Medulla oblongata (tissue), 1 donor: ENCODE data around the gene MYO3B.

ENCODE experiments used
- DNase-seq: peaks from one replicate; pipeline ENCODE4 v3.0.0-alpha.2; 2015; ENCODE audit errors: extremely low spot score

Gene MYO3B

DNA sequence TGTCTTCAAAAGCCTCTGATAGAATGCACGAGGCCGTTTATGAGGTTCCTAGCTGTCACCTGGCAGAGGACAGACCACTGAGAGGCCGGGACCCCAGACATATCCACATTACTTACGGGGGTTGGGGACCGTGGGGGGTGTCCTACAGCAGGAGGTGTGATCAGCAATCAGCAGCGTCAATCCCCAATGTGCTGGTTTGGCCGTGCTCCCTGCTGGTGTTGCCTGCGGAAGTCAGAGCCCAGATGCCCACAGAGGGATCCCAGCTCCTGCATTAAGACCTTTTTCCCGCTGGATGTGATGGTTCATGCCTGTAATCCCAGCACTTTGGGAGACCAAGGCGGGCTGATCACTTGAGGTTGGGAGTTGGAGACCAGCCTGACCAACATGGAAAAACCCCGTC lies 516.4 kb downstream of the MYO3B start:
- no peak for DNase-seq

DNA sequence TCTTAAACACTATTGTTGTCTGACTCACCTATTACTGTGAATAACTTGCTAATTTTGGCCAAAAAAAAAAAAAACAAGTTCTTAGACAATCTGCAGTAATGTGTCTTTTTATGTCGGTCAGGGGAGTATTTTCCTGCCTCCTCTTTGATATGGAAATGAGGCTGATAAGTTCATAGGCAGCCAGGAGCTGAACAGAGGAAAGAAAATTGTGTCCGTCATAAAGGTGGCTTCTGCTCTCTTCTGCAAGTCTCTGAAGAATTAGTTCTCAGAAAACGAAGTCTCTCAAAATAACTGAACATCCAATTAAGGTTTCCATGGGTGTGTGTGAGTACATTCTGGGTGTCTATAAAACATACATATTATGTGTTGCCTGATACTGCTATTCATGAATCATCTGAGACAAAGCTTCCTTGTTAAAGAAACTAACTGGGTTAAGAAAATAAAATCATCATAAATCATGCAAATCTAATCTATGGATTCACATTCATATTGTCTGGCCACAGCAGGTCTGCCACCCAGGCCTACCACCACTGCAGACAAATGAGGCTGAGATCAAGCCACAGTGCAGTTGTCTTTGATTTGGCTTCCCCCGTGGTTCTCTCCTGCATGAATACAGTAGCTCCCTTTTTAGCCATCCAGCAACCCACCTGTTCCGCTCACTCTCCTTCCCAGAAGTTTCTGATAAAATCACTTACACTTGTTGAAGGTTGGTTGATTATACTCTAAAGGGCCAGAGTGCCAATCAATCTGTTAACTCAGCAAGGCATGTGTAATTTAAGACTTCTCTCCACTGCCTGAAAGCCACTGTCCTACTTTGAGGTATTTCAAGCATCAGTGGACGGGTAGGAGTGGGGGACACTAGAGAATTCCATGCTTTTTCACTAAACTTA lies 517.8 kb downstream of the MYO3B start:
- DNase-seq, result no peak

DNA sequence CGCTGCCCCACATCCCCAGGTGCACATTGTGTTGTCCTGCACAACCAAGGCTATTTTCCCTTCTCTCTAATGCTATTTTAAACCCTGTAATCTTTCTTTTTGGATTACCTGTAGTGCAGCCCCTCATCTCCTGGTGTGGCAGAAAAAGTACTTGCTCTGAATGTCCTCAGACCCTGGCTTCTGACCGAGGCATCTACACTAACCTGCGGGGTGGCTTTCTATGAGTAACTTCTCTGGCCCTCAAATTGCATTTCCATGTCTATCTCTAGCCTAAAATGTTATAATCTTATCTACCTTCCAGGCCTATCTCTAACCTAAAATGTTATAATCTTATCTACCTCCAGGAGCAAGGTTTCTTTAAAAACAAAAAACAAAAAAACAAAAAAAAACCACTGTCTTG lies 519.0 kb downstream of the MYO3B start:
- DNase-seq, result no peak

DNA sequence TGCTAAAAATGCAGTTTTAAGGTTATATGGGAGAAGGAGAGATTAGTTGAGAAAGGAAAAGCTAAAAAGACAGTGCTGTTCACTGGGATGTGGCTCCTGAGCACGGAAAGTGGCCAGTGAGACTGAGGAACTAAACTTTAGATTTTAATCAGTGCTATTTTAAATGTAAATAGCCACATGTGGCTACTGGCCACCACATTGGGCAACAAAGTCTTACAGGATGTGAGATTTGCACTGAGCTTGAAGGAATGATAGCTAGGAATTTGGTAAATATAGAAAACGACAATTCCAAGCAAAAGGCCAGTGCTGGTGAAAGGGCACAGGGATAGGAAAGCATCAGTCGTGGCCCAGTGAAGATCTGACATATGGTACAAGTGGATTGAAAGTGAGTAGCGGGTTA lies 523.1 kb downstream of the MYO3B start:
- DNase-seq, result no peak

DNA sequence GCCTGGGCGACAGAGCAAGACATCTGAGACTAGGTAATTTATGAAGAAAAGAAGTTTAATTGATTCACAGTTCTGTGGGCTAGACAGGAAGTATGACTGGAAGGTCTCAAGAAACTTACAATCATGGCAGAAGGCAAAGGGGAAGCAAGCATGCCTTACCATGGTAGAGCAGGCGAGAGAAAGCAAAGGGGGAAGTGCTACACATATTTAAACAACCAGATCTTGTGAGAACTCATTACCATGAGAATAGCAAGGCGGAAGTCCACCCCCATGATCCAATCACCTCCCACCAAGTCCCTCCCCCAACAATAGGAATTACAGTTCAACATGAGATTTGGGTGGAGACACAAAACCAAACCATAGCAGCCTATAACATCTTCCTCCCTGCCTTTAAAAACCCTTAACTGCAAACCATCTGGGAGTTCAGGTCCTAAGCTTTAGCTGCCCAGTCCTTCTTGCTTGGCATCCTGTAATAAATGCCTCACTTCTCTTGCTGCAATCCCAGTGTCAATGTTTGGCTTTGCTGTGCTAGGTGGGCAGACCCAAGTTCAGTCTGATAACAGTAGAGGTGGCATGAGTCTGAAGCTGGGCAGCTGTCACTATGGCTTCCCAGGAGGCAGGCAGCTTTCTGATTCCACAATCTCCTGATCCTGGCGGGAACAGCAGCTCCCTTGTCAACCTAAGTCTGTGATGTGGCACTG lies 526.0 kb downstream of the MYO3B start:
- DNase-seq, result no peak
